Measurements from ENCODE around the gene ATP4A.

ATP4A gene

GRCh38 chr19:35531291-35531690 is 32.2 kb downstream of the ATP4A start:
- TF ChIP-seq CTCF (IDR thresholded peaks at IDR 0.05; ENCODE audit: low read depth, low read length) (no peak), MAX (IDR thresholded peaks at IDR 0.05; ENCODE audit: low read depth, low read length) (no peak), MYC (IDR thresholded peaks at IDR 0.05; ENCODE audit: low read depth, low read length) (no peak), POLR2A (IDR thresholded peaks at IDR 0.05; ENCODE audit: extremely low read depth, insufficient read length) (no peak)
- DNase-seq (ENCODE audit: low read depth): no peak
- H3K4me3 ChIP-seq (ENCODE audit: low read depth, low read length): no peak overlapping the region

DNA sequence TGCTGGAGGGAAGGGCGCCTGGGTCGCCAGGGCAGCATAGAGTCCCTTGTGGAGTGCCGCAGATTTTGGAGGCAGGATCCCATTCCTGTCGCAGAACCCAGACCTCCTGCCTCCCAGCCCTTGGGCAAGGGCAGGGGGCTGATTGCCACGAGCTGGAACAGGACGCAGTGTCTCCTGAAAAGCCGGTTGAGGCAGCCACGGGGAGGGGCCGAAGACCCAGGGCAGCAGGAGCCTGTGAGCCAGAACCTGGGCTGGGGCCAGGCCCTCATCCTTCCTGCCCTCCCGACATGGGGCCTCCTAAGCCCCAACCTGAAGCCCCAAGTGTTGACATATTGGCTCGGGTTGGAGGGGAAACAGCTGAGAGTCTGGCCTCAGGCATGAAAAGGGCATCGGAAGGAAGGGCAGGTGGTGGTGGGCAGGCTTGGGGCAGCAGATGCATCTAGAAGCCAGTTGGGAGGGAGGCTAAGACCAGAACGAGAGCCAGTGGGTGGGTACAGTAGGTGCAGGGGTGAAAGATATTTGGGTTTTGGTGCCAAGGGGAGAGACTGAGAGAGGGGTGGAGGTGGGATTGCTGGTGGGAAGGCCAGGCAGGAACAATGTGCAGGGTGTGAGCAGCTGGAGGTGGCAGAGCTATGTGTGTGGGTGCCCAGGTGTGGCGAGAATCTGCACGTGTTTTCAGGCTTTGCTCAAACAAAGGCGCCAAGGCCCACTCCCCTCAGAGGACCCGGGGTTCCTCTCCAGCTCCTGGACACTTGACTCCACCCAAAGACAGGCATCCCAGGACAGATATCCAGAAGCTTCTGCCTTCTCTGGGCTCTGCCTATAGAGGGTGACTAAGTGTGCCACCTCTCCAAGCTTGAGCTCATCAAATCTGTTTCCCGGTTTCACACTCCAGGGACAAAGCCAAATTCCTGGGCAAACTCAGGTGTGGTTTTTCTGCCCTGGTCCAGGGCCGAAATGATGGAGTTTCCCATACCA is 33.9 kb downstream of the ATP4A start:
- no peak overlapping the region for H3K4me3 ChIP-seq (ENCODE audit: low read depth, low read length)
- no peak for DNase-seq (ENCODE audit: low read depth)
- TF ChIP-seq POLR2A (IDR thresholded peaks at IDR 0.05; ENCODE audit: extremely low read depth, insufficient read length) (no peak), MYC (IDR thresholded peaks at IDR 0.05; ENCODE audit: low read depth, low read length) (no peak), CTCF (IDR thresholded peaks at IDR 0.05; ENCODE audit: low read depth, low read length) (no peak), MAX (IDR thresholded peaks at IDR 0.05; ENCODE audit: low read depth, low read length) (no peak)

- TF ChIP-seq MYC (IDR thresholded peaks at IDR 0.05; ENCODE audit: low read depth, low read length): no peak
- TF ChIP-seq POLR2A (IDR thresholded peaks at IDR 0.05; ENCODE audit: extremely low read depth, insufficient read length): no peak
- TF ChIP-seq MAX (IDR thresholded peaks at IDR 0.05; ENCODE audit: low read depth, low read length): no peak
- TF ChIP-seq CTCF (IDR thresholded peaks at IDR 0.05; ENCODE audit: low read depth, low read length): no peak
- no peak within 1 kb of the TSS for H3K4me3 ChIP-seq (ENCODE audit: low read depth, low read length)
- DNase-seq (ENCODE audit: low read depth): no peak
Observed at GRCh38 chr19:35528218-35529038, 35.0 kb downstream of the ATP4A start, which contains the start of gene SBSN. Gene SBSN, minus strand, starts transcription at chr19:35528311. Its CDS starts 30 bp downstream, at chr19:35528281.

DNA sequence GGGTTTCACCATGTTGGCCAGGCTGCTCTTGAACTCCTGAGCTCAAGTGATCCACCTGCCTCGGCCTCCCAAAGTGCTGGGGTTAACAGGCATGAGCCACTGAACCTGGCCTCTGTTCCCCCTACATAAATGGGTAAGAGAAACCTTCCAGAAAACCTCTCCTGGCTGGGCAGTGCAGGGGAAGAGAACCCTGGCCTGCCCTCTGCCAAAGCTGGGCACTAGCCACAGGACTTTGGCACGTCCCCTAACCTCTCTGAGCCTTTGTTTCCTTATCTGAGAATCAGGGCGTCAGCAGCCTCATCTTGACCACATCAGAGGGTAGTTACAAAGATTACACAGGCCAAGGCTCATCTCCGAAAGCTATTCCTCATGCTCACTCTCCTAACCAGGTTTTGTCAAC is 37.6 kb downstream of the ATP4A start:
- no peak for TF ChIP-seq MAX (IDR thresholded peaks at IDR 0.05; ENCODE audit: low read depth, low read length)
- TF ChIP-seq POLR2A (IDR thresholded peaks at IDR 0.05; ENCODE audit: extremely low read depth, insufficient read length): no peak
- TF ChIP-seq CTCF (IDR thresholded peaks at IDR 0.05; ENCODE audit: low read depth, low read length): no peak
- TF ChIP-seq MYC (IDR thresholded peaks at IDR 0.05; ENCODE audit: low read depth, low read length): no peak
- H3K4me3 ChIP-seq (ENCODE audit: low read depth, low read length): no peak overlapping the region
- DNase-seq (ENCODE audit: low read depth): no peak

DNA sequence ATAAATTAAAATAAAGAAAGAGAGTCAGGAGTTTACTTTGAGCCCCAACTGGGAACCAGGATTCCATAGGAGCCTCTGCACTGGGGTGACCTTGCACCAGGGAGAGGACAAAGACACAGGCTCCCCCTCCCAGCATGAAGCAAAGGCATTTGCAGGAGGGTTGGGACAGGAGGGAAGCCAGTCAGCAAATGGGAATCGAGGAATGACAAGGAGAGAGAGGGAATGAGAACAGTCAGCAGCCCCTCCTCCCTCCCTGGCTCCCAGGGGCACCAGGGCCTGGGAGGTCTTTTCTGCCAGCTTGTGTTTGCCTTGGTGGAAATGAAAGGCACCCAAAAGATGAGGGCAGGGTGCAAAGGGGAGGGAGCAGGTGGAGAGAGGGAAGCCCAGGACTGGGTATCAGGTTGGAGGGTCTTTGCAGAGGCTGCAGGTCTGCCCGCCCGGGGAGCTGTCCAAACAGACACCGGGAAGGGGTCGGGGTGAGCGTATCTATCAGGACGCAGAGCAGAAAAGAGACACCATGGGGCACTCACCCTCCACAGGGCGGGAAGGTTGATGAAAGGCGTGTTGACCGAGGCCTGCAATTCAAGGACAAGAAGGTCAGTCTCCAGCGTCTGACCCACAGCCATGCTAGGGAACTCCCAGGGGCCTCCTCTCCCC is 39.1 kb downstream of the ATP4A start:
- TF ChIP-seq MYC (IDR thresholded peaks at IDR 0.05; ENCODE audit: low read depth, low read length) (no peak), POLR2A (IDR thresholded peaks at IDR 0.05; ENCODE audit: extremely low read depth, insufficient read length) (no peak), MAX (IDR thresholded peaks at IDR 0.05; ENCODE audit: low read depth, low read length) (no peak)
- H3K4me3 ChIP-seq (ENCODE audit: low read depth, low read length): no peak overlapping the region
- no peak for DNase-seq (ENCODE audit: low read depth)
